ENCODE results near the gene LSG1. TPM values are rescaled to one million over a fixed set of nuclear protein-coding genes. Genes with fewer than 3 reads are reported as not detected.

Gene LSG1
- total and polyA plus RNA-seq, 8 donors = 11.3 to 47.1 (median 13.8) TPM

DNA sequence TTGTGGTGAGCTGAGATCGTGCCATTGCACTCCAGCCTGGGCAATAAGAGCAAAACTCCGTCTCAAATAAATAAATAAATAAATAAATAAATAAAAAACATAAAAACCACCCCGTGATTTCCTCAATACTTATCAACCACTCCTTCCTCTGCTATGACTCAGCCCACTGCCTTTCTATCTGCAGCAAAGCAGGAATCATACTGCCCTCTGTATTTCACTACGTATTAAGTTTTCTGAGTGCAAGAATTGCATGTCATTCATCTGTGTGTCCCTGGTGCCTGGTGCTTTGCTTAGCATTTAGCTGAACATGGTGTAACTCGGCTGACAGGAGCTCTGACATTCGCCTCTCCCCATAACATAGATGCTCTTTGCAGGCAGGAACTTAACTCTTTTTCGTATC is 7.1 kb downstream of the LSG1 start:
- Histone ChIP-seq H3K27me3 (no peaks in the 10 kb centered on the region), H3K4me3 (no peak overlapping the region), H3K27ac (no peak overlapping the region), H3K36me3 (peaks cover 6 to 23% (median 7%) of the 10 kb centered on the region in 3 donors), H3K4me1 (peaks cover 0 to under 1% (median 0%) of the 10 kb centered on the region in 3 donors), H3K9me3 (no peaks in the 10 kb centered on the region)
- DNase-seq (no peak), FAIRE-seq (no peak), ATAC-seq (no peak)
- TF ChIP-seq, protein P1, sequence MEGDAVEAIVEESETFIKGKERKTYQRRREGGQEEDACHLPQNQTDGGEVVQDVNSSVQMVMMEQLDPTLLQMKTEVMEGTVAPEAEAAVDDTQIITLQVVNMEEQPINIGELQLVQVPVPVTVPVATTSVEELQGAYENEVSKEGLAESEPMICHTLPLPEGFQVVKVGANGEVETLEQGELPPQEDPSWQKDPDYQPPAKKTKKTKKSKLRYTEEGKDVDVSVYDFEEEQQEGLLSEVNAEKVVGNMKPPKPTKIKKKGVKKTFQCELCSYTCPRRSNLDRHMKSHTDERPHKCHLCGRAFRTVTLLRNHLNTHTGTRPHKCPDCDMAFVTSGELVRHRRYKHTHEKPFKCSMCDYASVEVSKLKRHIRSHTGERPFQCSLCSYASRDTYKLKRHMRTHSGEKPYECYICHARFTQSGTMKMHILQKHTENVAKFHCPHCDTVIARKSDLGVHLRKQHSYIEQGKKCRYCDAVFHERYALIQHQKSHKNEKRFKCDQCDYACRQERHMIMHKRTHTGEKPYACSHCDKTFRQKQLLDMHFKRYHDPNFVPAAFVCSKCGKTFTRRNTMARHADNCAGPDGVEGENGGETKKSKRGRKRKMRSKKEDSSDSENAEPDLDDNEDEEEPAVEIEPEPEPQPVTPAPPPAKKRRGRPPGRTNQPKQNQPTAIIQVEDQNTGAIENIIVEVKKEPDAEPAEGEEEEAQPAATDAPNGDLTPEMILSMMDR (IDR thresholded peaks at IDR 0.05) = no peak
- intact Hi-C loops (cut with DNase I) = loop anchor here in 1 of 3 donors (5.0 kb wide), 1 partner anchor 602 kb away; no protein-coding TSS in a partner anchor
- WGBS, 2 donors = 95% methylated on average over 7 of the region's 7 CpGs

DNA sequence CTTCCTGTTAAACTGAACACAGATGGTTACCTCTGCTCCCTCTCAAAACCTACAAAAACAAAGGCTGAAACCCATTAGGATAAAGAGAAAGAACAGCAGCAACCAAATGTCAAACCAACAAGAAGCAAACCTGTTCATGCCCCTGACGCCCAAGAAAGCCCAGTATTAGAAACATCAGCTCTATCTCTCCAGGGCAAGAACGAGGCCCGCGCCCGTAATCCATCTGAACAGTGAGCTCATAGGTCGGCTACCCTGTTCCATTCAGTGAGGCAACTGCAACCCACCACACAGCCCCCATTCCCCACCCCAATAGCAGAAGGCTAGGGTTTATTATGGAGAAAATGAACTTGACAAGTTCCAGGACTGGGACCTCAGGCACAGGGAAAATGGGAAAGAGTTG is 10.0 kb downstream of the LSG1 start:
- Histone ChIP-seq H3K36me3 (peaks cover 6 to 33% (median 7%) of the 10 kb centered on the region in 3 donors), H3K4me1 (no peaks in the 10 kb centered on the region), H3K9me3 (no peaks in the 10 kb centered on the region), H3K27ac (no peak overlapping the region), H3K4me3 (no peak overlapping the region), H3K27me3 (no peaks in the 10 kb centered on the region)
- TF ChIP-seq, protein P1 (IDR thresholded peaks at IDR 0.05) = no peak
- no peak for ATAC-seq
- intact Hi-C loops (cut with DNase I) = no loop called here
- WGBS, 2 donors = 79 to 82% methylated on average over 6 of the region's 6 CpGs
- no peak for DNase-seq
- no peak for FAIRE-seq

DNA sequence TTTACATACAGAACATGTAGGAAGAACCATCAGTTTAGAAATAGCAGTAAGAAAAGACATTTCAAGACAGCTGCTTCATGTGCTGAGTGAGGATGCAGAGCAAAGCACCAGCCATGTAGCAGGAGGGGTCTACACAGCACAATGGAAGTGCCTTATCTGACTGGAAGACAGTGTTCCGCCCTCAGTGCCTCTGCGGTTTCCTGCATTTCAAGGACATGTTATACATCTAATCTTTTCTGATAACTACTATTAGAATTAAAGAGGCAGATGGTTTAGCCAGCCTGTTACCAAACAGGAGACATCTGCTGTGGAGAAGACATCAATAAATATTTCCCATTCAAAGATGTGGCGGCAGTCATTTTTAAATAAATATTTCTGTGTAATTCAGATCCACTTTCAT is 10.6 kb downstream of the LSG1 start:
- intact Hi-C loops (cut with DNase I) = no loop called here
- TF ChIP-seq, protein P1 (IDR thresholded peaks at IDR 0.05) = no peak
- ATAC-seq (no peak), FAIRE-seq (no peak), DNase-seq (no peak)
- Histone ChIP-seq H3K4me3 (no peak overlapping the region), H3K27me3 (no peaks in the 10 kb centered on the region), H3K36me3 (peaks cover 4 to 33% (median 5%) of the 10 kb centered on the region in 3 donors), H3K4me1 (no peaks in the 10 kb centered on the region), H3K27ac (no peak overlapping the region), H3K9me3 (no peaks in the 10 kb centered on the region)
- 42 to 51% methylated on average over 3 of the region's 3 CpGs for WGBS, 2 donors

DNA sequence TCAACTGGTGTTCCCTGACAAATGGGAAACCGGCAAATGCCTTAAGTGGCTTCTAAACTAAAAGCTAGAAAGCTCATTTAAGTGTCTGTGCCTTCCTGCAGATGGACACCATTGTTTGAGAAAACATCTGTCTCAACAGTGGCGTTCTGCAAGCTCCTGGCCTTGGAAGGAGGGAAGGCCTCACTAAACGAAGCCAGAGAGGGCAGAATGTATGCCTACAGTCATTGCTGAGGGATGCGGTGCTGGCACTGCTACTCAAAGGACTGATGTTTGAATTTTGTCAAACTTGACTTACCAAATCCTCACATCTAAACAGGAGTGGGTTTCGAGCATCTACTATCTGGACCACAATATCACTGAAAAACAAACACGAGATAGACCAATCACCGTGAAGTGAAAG is 12.2 kb downstream of the LSG1 start:
- TF ChIP-seq, protein P1 (IDR thresholded peaks at IDR 0.05) = no peak
- no peaks in the 10 kb centered on the region for H3K4me1 ChIP-seq
- WGBS, 2 donors = 79 to 81% methylated on average over 7 of the region's 7 CpGs
- DNase-seq (no peak), FAIRE-seq (no peak), ATAC-seq (no peak)
- H3K9me3 ChIP-seq = no peaks in the 10 kb centered on the region
- H3K27me3 ChIP-seq = no peaks in the 10 kb centered on the region
- H3K4me3 ChIP-seq = no peak overlapping the region
- H3K36me3 ChIP-seq = peaks cover 0 to 24% (median 3%) of the 10 kb centered on the region in 3 donors
- intact Hi-C loops (cut with DNase I) = no loop called here
- H3K27ac ChIP-seq = no peak overlapping the region

DNA sequence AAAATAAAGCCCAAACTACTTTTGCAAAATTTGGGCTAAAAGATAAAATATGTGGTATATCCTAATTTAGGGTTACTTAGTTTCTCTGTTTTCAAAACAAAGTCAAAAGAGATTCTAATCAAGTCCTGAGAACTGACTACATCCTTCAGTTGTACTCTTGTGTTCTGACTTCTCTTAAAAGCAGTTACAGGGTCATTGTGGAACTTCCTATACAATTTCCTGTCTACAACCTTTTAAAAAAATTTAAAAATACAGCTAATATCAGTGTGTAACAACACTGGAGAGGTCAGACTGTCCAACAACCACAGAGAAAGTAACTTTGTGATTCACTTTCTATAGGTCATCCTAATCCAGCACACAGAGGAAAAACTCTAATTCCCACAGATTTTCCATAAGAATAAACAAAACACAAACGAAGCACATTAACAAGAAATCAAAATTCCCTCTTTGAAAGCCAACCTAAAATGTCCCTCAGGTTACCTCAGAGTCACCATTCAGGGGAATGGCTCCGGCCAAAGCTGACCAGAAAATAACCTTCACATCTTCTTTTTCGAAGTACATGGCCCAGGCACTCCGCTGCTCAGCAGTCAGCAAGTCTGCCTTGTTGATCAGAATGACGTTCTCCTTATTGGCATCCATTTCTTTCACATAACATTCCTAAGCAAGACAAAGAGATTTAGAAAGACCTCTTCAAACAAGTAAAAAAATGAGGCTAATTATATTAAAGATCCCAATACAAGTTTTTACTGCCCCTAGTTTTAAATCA is 13.3 kb downstream of the LSG1 start:
- no peaks in the 10 kb centered on the region for H3K4me1 ChIP-seq
- 79 to 85% methylated on average over 5 of the region's 5 CpGs for WGBS, 2 donors
- H3K27me3 ChIP-seq = no peaks in the 10 kb centered on the region
- H3K27ac ChIP-seq = no peak overlapping the region
- intact Hi-C loops (cut with DNase I) = no loop called here
- no peak overlapping the region for H3K4me3 ChIP-seq
- ATAC-seq = no peak
- no peaks in the 10 kb centered on the region for H3K9me3 ChIP-seq
- TF ChIP-seq, protein P1 (IDR thresholded peaks at IDR 0.05) = no peak
- no peak for DNase-seq
- FAIRE-seq = no peak
- peaks cover 0 to 18% (median 0%) of the 10 kb centered on the region in 3 donors for H3K36me3 ChIP-seq

Measured in pancreas (tissue), 10 donors.